ENCODE data around the gene NEK1. TPM values are rescaled to one million over a fixed set of nuclear protein-coding genes. Genes with fewer than 3 reads are reported as not detected.

NEK1 gene
- total RNA-seq (10 to 100 TPM in 2 of 5 donors, 1 to 10 TPM in 3; 1.2 to 28.6 (median 8.0) TPM), polyA plus RNA-seq (1 to 10 TPM; 3.8 to 5.8 (median 5.2) TPM)
- long read RNA-seq, donor 1, result 0 reads
- long read RNA-seq, donor 2, result 0 reads
- long read RNA-seq, donor 3, result 0 reads
- long read RNA-seq, donor 4, result 0 reads
- long read RNA-seq, donor 5, result 0 reads
- long read RNA-seq, donor 6, partial matches to known transcripts, result 104 of 104 reads
- long read RNA-seq, donor 6, other reads (novel, unspliced or antisense), result 0 of 104 reads
- long read RNA-seq, donor 7, result 0 reads
- long read RNA-seq, donor 8, result 0 reads
- long read RNA-seq, donor 9, partial matches to known transcripts, result 0 of 1 reads
- long read RNA-seq, donor 9, other reads (novel, unspliced or antisense), result 0 of 1 reads
- long read RNA-seq, donor 10, result 0 reads

GRCh38 chr4:169611991-169612870, at the start of gene NEK1:
Gene NEK1 (minus strand): TSS chr4:169612583. CDS start chr4:169602630, 9,953 bp downstream.
- intact Hi-C loops (cut with DNase I; ENCODE audit: low total_unique reads), result no loop called here
- Histone ChIP-seq H3K9me3 (no peaks in the 10 kb centered on the region), H3K27me3 (no peaks in the 10 kb centered on the region), H3K4me1 (peaks cover 10 to 39% (median 29%) of the 10 kb centered on the region in 4 donors), H3K36me3 (no peaks in the 10 kb centered on the region), H3K4me3 (peak within 1 kb of the TSS; percentile 68 to 78 (median 78)), H3K27ac (peak within 1 kb of the TSS; percentile 94 to 99 (median 97))
- TF ChIP-seq EP300 (IDR thresholded peaks at IDR 0.05), result no peak
- peak; percentile 94 to 98 (median 95) for TF ChIP-seq POLR2AphosphoS5 (IDR thresholded peaks at IDR 0.05)
- TF ChIP-seq CTCF (IDR thresholded peaks at IDR 0.05), result peak in 1 of 7 experiments; percentile 7
- peak in 2 of 4 donors; percentile 75 to 77 for TF ChIP-seq POLR2A (IDR thresholded peaks at IDR 0.05)
- WGBS, 5 donors, result 0 to 1% (median 0%) methylated on average over 40 to 61 of the region's 61 CpGs
- peak; percentile 87 to 97 for DNase-seq

- no peak for DNase-seq
- 31 to 74% (median 42%) methylated on average over 1 of the region's 1 CpG for whole genome bisulfite sequencing, 5 donors
- Histone ChIP-seq H3K4me1 (peaks cover 13 to 81% (median 50%) of the 10 kb centered on the region in 4 donors), H3K9me3 (no peaks in the 10 kb centered on the region), H3K27ac (peak overlapping the region in 4 of 5 donors; percentile 32 to 88 (median 60)), H3K36me3 (peaks cover 0 to 4% (median 0%) of the 10 kb centered on the region in 4 donors), H3K4me3 (no peak overlapping the region), H3K27me3 (no peaks in the 10 kb centered on the region)
- TF ChIP-seq CTCF (IDR thresholded peaks at IDR 0.05) (no peak), EP300 (IDR thresholded peaks at IDR 0.05) (no peak), POLR2A (IDR thresholded peaks at IDR 0.05) (no peak), POLR2AphosphoS5 (IDR thresholded peaks at IDR 0.05) (no peak)
- intact Hi-C loops (cut with DNase I; ENCODE audit: low total_unique reads), result no loop called here
These were observed 49.4 kb upstream of the NEK1 start for GRCh38 chr4:169661761-169662160.

GRCh38 chr4:169660929-169661328, 48.5 kb upstream of the NEK1 start:
- Histone ChIP-seq H3K9me3 (no peaks in the 10 kb centered on the region), H3K36me3 (no peaks in the 10 kb centered on the region), H3K4me3 (peak overlapping the region in 3 of 4 donors; percentile 37 to 42 (median 38)), H3K4me1 (peaks cover 13 to 81% (median 50%) of the 10 kb centered on the region in 4 donors), H3K27me3 (no peaks in the 10 kb centered on the region), H3K27ac (peak overlapping the region in 4 of 5 donors; percentile 78 to 88 (median 86))
- DNase-seq, result no peak
- 57 to 67% (median 60%) methylated on average over 3 of the region's 3 CpGs for WGBS, 5 donors
- intact Hi-C loops (cut with DNase I; ENCODE audit: low total_unique reads), result no loop called here
- no peak for TF ChIP-seq POLR2AphosphoS5 (IDR thresholded peaks at IDR 0.05)
- no peak for TF ChIP-seq EP300 (IDR thresholded peaks at IDR 0.05)

GRCh38 chr4:169659716-169660670, 47.6 kb upstream of the NEK1 start:
- Histone ChIP-seq H3K4me3 (peak overlapping the region; percentile 37 to 42 (median 40)), H3K27ac (peak overlapping the region; percentile 78 to 88 (median 85)), H3K36me3 (no peaks in the 10 kb centered on the region), H3K4me1 (peaks cover 8 to 71% (median 43%) of the 10 kb centered on the region in 4 donors), H3K9me3 (no peaks in the 10 kb centered on the region), H3K27me3 (no peaks in the 10 kb centered on the region)
- WGBS, 5 donors, result 6 to 9% (median 8%) methylated on average over 14 of the region's 14 CpGs
- peak; percentile 79 to 97 for DNase-seq
- no peak for TF ChIP-seq CTCF (IDR thresholded peaks at IDR 0.05)
- peak in 1 of 4 donors; percentile 7 for TF ChIP-seq POLR2A (IDR thresholded peaks at IDR 0.05)
- peak; percentile 71 to 92 (median 75) for TF ChIP-seq POLR2AphosphoS5 (IDR thresholded peaks at IDR 0.05)
- intact Hi-C loops (cut with DNase I; ENCODE audit: low total_unique reads), result no loop called here

All from stomach (tissue), 19 donors.